Skin epidermis (tissue), 12 donors: ENCODE measurements around the gene UPP1.
"Not testable (repeated sequence)": the region's sequence is repeated elsewhere in the genome, so short reads cannot be mapped to it uniquely, and the experiment has no call there.

ENCODE experiments used
- H3K27ac ChIP-seq, 21 experiments: fragments of 200-600 bp; sonication (generic) in 11 of 21; one replicate each; pipeline ENCODE4 v1.5.0; 2020; ENCODE audit warnings: mild to moderate bottlenecking in 3 of 21, inconsistent platforms in 2 of 21, moderate library complexity in 2 of 21
- H3K4me3 ChIP-seq, 7 experiments: fragments of 200-600 bp; sonication (generic) in 2 of 7; one replicate each; pipeline ENCODE4 v1.5.0; 2020; ENCODE audit warnings: inconsistent platforms in 2 of 7, mild to moderate bottlenecking in 2 of 7, moderate library complexity in 1 of 7

The UPP1 gene

DNA sequence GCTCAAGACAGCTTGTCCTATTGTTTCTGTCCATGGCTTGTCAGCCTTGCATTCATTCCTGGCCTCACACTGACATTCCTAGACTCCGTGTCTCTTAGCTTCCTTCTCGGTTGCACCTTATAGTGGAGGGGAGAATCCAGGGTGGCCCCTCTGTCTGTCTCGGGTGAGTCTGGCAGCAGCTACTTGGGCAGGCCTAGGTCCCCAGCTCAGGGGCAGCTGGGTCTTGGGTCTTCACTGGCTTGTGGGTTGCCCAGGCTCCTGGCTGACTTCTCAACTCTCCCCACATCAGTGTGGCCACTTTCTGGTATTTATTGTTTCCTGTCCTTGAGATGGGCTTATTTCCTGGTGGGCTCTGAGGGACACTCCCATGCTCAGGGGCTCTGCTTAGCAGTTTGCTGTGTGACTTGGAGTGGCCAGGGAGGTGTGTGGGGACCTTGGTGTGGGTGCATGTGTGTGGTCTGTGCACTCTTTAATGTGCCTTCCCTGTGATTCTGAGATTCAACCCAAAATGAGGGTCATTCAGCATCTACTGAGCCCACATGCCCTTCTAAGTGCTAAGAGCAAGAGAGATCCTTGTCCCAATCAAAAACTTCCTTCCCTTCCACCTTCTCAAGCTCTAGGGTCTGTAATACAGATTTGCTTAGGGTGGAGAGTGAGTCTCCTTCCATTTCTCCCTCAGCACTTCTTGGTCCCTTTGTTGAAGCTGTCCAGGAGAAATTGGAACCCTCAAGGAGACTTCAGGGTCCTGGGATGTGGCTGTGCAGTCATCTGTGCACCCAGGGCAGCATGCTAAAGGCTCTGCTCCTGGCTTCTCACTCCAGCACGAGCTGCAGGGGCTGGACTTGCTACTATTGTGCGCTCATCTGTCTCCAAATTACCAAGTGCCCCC lies 20.1 kb downstream of the UPP1 start:
- Histone ChIP-seq H3K4me3 (no peak overlapping the region), H3K27ac (peak overlapping the region in 1 of 21 experiments; percentile 6)

DNA sequence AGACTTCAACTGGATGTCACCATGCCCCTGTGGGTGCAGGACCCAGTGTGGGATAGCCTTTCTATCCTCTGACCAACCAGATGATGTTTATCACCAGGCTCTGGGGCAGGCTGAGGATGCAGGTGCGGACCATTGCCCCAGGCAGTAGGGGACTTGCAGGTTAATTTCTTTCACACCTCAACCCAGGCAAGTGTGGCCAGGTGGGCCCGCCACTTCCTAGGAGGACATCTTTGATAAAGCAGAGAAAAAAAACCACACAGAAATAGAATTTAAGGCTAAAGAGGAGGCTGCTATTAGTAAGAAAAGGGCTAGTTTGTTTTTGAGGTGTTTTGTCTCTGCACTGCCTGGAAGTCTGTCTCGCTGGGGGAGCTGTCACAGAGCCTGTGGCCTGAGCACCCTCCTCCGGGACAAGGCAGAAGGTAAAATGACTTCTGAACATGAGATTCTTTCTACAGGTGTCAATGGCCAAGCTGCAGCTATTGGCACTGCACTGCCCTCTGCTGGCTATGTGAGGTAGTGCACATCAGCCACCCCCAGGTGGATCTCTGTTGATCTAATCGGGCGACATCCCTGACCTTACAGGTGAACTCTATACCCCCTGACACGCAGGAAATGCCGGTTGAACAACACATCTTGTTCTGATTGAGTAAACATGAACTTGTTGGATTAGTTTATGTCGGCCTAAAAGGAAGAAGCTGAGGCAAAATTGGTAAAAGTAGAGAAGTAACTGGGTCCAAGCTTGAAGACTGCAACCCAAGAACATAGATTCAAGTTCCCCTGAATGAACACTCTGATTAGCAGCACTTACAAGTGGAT lies 21.0 kb downstream of the UPP1 start:
- Histone ChIP-seq H3K27ac (peak overlapping the region in 1 of 21 experiments; percentile 6), H3K4me3 (no peak overlapping the region)

DNA sequence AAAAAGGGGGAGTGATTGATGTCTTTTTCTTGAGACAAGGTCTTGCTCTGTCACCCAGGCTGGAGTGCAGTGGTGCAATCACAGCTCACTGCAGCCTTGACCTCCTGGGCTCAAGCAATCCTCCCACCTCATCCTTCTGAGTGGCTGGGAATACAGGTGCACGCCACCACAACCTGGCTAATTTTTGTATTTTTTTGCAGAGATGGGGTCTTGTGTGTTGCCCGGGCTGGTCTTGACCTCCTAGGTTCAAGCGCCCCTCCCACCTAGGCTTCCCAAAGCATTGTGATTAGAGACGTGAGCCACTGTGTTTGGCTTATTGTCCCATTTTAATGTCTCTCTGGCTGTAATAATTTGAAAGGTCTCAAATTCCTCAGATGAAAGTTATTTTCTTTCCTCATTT lies 21.8 kb downstream of the UPP1 start:
- Histone ChIP-seq H3K27ac (no peak overlapping the region), H3K4me3 (no peak overlapping the region)

DNA sequence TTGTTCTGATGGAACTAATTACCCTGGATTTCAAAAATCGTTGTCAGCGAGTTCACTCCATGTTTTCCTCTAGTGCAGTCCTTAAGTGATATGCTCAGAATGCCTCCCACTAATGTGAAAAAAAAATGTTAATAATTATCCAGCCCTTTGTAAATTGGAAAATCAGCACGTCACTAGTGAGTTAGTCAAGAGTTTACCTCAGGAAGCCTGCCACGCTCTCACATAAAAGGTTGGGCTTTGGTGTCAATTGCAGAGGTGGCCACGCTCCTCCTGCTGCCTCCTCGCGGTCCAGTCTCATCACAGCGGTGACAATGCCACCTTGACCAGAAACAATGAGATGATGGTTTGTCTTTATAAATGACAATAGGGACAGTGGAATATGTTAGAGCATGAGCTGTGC lies 22.5 kb downstream of the UPP1 start:
- no peak overlapping the region for H3K27ac ChIP-seq
- no peak overlapping the region for H3K4me3 ChIP-seq

DNA sequence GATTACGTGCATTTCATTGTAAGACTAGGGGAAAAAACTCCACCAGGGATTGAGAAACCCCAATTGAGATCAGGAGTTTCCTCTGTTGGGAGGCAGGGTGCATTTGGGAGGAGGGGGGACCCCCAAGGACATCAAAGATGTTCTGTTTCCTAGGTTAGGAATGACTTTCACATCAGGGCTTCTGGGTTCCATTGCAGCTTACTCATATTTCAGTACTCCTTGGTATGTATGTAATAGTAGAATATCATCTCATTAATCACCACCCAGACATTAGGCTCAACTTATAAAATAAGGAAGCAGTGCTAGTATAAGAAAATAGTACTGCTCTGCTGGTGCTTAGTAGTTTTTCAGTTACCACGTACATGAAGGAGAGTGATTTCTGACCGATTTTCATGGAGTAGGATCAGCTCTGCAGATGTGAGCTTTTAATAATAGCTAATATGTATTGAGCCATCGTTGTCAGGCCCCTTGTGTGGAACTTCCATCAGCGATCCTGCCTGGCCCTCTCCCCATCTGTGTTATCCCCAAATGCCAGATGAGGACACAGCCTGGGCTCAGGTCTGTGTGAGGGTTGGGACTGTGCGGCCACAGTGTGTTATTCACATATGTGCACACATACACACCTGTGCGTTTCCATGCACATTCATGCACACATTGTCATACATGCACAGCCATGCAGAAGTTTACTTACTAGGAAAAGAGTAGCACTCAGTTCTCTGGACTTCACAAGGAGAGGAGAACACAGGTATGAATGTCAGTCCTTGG lies 23.5 kb downstream of the UPP1 start:
- no peak overlapping the region for H3K4me3 ChIP-seq
- H3K27ac ChIP-seq, result no peak overlapping the region

DNA sequence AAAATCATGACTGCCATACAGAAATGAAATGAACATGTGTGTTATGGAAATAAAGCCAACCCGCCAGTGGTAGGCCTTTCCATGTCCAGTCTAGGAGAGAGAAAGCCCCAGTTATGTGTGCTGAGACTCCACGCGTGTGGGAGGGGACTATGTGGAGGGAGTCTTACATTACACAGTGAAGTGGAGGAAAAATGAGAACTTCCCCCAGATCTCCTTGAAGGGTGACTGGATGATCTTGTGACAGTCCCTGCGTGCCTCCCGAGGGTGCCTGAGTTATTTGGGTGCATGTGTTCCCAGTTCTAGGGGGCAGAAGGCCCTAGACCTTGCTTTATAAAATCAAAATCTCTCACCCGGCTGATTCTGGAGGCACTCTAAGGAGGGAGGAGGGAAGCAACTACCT lies 24.2 kb downstream of the UPP1 start:
- H3K4me3 ChIP-seq, result no peak overlapping the region
- no peak overlapping the region for H3K27ac ChIP-seq

DNA sequence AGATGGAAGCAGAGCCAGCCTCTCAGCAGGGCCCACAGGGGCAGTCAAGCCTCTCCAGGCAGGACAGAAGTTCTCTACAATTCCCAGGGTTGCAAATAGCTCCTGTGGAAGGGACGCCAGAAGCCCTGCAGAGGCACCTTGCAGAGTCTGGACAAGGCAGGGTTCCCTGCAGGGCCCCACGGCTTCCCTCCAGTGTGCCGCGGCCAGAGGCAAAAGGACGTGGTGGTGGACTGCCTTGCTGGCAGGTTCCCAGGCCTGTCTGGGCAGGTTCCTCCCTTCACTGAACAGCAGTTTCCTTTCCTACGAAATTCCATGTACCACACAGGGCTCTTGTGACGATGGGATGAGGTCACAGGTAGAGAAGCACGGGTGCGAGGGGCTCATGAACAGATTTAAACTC lies 25.1 kb downstream of the UPP1 start:
- Histone ChIP-seq H3K4me3 (no peak overlapping the region), H3K27ac (no peak overlapping the region)

DNA sequence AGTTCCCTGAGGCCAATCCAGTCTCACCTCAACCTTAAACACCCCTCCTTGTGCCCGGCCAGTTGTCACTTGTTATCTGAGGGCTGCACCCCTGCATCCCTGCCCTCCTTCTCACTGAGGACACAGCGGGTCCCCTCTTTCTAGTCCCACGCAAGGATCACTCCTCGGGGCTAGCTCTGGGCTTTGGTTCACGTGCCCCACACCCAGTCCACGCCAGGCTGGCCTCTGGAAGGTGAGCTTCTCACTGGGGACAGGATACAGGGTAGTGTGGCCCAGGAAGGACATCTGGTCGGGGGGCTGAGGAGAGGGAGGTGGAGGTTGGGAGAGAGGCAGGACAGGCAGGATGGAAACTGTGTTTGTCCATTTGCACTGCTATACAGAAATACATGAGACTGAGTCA lies 25.5 kb downstream of the UPP1 start:
- Histone ChIP-seq H3K27ac (no peak overlapping the region), H3K4me3 (no peak overlapping the region)

DNA sequence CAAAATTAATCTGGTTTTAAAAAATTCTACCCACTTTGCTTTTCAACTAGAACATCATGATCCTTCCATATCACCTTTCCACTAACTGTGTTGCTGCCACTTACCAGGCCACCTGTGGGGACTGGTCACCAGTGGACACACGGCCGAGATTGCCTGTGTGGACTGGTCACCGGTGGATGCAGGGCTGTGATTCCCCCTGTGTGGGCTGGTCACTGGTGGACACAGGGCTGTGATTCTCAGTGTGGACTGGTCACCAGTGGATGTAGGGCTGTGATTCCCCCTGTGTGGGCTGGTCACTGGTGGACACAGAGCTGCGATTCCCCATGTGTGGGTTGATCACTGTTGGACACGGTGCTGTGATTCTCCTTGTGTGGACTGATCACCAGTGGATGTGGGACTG lies 27.0 kb downstream of the UPP1 start:
- no peak overlapping the region for H3K4me3 ChIP-seq

DNA sequence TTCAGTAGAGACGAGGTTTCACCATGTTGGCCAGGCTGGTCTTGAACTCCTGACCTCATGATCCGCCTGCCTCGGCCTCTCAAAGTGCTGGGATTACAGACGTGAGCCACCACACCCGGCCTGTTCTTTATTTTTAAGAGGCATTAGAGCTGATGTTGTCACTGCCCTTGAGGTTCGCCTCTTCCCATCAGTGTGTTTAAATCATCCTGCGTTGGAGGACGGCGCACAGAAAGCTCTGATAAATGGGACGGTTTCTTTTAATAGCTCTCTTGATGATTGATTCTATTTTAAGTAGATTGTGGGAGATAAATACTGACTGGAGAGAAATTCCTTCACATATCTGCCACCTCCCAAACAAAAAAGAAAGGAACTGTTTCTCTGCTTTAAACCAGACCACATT lies 29.0 kb downstream of the UPP1 start:
- no peak overlapping the region for H3K4me3 ChIP-seq
- no peak overlapping the region for H3K27ac ChIP-seq

More for the DNA sequence above, 27.0 kb downstream of the UPP1 start:
- H3K27ac ChIP-seq, result no peak overlapping the region

DNA sequence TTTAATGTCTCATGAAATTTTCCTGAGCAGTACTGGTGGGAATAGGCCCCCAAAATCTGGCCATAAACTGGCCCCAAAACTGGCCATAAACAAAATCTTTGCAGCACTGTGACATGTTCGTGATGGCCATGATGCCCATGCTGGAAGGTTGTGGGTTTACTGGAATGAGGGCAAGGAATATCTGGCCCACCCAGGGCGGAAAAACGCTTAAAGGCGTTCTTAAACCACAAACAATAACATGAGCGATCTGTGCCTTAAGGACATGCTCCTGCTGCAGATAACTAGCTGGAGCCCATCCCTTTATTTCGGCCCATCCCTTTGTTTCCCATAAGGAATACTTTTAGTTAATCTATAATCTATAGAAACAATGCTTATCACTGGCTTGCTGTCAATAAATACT lies 31.5 kb downstream of the UPP1 start:
- not testable (repeated sequence) for H3K27ac ChIP-seq, H3K4me3 ChIP-seq

DNA sequence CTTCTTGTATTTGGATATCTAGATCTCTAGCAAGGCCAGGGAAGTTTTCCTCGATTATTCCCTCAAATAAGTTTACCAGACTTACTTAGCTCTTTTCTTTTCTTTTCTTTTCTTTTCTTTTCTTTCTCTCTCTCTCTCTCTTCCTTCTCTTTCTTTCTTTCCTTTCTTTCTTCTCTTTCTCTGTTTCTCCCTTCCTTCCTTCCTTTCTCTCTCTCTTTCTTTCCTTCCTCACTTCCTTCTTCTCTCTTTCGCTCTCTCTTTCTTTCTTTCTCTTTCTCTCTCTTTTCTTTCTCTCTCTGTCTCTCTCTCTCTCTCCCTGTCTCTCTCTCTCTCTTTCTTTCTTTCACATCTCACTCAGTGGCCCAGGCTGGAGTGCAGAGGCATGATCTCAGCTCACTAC lies 37.0 kb downstream of the UPP1 start:
- no peak overlapping the region for H3K27ac ChIP-seq
- H3K4me3 ChIP-seq, result no peak overlapping the region

DNA sequence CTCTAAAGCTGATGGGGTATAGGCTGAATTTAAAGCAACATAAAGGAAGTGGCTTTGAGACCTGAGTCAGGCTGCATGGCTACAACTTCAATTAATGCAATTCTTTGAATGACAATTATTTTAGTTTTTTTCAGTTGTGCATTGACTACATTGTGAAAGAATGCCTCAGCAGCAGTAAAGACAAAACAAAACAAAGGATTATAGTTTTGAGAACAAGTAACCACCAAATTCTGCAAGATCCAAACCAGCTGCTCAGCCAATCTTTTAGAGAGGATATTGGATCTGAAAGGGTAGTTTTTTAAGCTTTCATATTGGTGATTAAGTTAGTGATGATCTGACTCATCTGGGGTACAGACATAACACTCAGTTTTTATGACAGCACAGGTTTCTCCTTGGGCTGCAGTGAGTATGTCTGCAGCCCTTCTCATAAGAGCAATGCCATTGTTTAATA lies 41.6 kb downstream of the UPP1 start:
- H3K27ac ChIP-seq, result peak overlapping the region in 2 of 21 experiments; percentile 9 to 48

DNA sequence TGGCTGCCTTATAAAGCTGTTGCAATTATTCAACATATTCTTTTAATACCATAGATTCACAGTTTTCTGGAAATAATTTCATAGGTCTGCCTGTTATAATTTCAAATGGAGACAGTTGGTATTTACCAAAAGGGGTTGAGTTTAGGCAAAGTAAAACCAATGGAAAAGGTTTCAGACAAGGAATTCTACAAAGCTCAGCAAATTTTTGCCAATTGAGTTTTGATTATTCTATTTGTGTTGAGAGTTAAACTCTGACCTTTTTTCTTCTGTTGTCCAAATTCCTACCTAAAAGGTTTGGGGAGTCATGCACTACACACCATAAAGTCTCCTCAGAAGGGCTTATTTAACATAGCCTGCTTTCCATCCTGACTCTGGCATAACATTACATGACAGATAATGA lies 43.7 kb downstream of the UPP1 start:
- H3K27ac ChIP-seq, result no peak overlapping the region
- H3K4me3 ChIP-seq, result no peak overlapping the region

More for the DNA sequence above, 41.6 kb downstream of the UPP1 start:
- H3K4me3 ChIP-seq, result no peak overlapping the region

DNA sequence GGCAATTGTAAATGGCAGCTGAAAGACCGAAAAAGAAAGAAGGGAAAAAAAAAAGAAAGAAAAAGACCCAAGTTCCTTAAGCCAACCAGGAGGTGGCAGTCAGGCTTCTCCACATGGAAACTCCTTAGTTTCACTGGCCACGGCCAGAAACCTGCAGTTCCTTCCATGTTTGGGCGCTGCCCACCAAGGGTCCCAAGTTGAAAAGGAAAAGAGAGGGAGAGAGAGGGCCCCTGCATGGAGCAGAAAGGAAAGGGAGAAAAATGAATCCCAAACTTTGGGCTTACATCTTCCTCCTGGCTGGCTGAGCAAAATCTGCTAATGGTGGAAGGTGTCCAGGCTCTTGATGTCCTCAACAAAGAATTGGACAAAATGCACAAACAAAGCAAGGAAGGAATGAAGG lies 50.4 kb downstream of the UPP1 start:
- H3K4me3 ChIP-seq, result no peak overlapping the region
- H3K27ac ChIP-seq, result no peak overlapping the region

DNA sequence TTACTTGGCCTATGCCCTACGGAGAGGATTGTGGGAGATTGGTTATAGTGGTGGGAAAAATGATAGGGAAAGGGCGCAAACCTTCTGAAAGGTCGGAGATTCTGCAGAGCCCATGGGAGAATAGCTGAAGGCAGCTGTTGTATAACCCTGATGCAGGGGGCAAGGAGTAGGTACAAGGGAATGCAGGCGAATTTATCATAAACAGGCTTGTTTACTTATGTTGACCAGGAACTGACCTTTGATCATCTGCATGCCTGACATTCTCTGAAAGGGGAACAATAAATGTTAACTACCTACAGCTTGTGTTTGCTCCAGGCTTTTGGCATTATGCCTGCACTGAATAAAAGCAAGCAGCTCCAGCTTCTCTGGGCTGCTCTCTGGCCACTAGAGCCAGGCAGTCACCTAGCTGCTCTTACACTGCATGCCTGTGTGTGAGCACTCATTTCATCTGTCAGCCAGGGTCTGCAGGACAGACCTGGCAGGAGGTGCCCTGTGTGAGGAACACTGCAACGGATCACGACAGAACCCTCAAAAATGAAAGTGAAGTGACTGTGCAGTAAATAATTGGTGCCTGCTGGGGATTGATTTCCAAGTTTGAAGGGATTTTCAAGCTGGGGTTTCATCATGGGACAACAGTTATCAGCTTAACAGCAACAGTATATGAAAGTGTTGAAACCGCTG lies 51.1 kb downstream of the UPP1 start:
- Histone ChIP-seq H3K27ac (peak overlapping the region in 1 of 21 experiments; percentile 12), H3K4me3 (no peak overlapping the region)

DNA sequence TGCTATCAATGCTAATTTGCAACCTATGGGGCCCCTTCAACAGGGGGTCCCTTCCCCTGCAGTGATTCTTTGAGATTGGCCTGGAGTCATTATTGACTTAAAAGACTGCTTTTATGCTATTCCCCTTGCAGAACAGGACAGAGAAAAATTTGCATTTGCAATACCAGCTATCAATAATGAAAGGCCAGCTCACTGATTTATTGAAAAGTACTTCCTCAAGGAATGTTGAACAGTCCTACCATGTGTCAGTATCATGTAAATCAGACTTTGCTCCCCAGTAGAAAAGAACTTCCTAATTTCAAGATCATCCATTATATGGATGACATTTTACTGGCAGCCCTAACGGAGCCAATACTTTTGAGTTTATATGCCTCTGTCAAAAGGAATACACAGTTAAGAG lies 52.5 kb downstream of the UPP1 start:
- H3K27ac ChIP-seq, result no peak overlapping the region
- H3K4me3 ChIP-seq, result no peak overlapping the region

DNA sequence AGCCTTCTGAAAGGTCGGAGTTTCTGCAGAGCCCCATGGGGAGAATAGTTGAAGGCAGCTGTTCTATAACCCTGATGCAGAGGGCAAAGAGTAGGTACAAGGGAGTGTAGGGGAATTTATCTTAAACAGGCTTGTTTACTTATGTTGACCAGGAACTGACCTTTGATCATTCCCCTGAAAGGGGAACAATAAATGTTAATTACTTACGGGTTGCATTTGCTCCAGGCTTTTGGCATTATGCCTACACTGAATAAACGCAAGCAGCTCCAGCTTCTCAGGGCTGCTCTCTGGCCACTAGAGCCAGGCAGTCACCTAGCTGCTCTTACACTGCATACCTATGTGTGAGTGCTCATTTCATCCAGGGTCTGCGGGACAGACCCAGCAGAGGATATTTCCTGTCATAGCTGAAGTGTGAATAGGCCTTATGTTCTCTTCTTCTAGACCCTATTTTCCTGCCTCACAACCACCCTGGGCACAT lies 55.3 kb downstream of the UPP1 start:
- H3K27ac ChIP-seq, result no peak overlapping the region
- no peak overlapping the region for H3K4me3 ChIP-seq

DNA sequence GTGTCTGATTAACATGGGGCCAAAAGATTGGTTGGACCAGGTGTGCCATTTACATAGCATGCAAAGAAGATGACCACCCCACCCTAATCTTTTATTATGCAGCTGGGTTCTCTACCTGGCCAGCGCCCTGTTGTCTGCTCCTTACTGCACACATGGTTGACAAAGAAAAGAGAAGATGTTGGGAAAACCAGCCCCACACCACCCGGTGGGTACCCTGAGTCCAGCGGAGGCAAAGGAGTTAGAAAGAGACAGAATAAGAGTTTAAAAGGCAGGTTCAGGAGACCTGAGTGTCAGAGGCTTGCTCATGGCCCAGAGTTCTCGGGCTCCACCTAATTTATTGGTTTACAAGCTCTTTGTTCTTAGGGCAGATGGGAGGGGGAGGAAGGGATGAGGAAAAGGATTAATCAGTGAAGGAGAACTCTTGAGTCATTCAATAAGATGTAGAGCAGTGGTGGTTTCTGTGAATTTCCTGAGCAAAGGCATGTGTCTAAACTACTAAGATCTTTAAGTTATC lies 58.1 kb downstream of the UPP1 start:
- H3K27ac ChIP-seq, result no peak overlapping the region
- H3K4me3 ChIP-seq, result no peak overlapping the region
